ENCODE results near the gene TAF5L.
"Not testable (repeated sequence)": the region's sequence is repeated elsewhere in the genome, so short reads cannot be mapped to it uniquely, and the experiment has no call there.

TAF5L gene

DNA sequence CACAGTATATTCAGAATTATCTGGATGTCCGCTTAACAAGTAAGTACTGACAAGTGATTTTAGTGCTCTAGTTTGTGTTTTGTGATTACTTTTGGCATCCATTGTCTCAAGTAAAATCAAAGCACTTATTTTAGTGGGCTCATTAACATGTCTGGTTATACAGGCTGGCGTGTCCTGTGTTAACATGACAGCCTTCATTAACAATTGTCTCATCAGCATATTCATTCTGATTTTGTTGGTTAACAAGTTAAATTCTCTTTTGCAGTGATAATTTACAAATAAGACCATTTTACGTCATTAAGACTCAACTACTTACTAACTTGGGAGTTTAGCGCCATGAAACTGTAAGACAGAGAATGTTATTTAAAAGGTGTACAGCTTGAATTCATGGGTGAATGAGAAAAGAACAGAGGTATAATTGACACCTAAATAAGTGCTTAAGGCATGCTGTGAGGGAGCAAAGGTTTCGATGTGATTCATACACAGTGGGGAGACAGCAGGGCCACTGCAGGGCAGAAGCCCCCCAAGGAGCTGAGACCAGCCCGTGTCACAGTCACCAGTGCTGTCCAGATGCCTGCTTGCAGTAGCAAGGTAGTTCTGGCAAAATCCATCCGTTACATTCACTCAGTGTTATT is 22.4 kb downstream of the TAF5L start:
- DNase-seq (ENCODE audit: low read depth) = no peak

DNA sequence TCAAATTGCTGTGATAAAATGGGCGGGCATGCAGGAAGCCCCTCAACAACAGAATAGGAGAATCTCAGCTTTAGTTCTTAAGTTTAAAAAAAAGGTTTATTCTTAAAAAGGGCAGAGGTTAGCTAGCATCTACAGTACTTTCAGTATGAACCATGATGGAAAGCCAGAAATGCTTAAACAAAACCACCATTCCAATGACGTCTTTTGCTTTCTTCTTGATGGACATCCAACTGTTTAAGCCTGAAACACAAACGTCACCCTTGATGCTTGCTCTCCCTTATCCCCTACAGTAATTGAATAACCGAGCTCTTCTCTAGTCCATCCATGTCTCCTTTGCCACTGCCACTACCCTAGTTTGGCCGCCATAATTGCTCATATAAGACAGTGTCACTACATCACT is 25.7 kb downstream of the TAF5L start:
- no peak for DNase-seq (ENCODE audit: low read depth)

DNA sequence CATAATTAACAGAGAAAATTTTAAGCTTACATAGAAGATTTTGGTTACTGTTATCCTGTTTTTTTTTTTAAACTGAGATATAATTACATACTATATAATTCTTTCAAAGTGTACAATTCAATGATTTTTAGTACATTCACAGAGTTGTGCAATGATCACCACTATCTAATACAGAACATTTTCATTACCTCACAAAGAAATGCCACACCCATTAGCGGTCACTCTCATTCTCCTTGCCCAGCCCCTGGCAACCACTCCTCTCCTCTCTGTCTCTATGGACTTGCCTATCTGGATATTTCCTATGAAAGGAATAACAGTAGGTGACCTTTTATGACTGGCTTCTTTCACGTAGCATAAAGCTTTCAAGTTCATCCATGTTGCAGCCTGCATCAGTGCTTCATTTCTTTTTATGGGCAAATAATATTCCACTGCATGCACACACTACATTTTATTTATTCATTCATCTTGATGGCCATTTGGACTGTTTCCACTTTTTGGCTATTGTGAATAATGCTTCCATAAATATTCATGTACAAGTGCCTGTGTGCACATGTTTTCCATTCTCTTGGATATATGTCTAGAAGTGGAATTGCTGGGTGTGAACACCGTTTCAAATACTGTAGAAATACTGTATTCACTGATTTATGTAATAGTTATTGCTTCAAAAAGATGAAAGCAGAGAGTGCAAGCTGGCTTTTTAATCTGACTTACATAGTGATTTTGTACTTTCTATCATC is 26.5 kb downstream of the TAF5L start:
- DNase-seq (ENCODE audit: low read depth) = no peak

DNA sequence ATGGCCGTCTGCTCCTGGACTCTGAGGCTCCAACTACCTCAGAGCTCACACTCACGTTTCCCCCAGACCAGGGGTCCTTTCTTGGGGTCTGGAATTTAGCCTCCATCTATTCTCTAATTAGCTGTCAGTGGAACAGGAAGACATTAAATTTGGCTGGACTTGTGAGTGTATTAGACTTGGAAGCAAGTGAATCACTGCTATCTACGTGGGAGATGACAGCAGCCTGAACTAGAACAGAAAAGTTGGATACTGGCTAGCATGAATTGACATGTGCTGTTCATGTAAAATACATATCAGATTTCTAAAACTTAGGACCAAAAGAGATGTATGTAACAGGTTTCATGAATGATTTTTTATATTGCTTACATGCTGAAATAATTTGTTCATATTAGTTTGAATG is 28.0 kb downstream of the TAF5L start:
- no peak for DNase-seq (ENCODE audit: low read depth)

DNA sequence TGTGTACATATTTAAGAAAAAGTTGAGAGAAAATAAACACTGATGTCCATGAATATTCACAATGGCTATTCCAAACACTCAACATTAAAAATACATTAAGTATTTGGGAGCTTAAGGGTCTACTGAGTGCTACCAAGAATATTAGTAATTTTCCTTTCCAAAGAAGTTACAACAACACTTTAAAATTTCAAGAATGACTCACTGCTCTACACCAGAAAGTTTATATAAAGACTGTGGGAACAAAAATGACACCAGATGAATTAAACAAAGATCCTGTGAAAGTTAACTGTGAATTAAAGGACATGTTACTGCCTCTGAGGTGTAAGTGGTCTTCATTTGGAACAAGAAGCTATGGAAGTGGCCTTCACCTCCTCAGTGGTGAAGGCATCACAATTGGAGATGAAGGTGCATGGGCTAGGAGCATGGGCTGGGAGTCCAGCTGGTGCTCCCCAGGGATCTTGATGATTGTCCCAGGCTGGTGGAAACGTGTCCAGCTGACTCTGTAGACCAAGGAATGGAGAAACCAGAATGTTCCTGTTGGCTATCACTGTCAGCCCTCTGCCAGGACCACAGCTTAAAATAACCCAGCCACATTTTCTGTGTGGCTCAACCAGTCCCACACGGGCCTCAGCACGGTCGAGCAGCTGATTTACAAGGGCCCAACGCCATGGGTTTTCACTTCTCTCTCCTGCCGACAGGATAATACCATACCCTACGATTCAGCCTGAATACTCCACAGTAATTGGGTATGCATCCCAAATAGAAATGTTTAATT is 28.8 kb downstream of the TAF5L start:
- DNase-seq (ENCODE audit: low read depth) = no peak

DNA sequence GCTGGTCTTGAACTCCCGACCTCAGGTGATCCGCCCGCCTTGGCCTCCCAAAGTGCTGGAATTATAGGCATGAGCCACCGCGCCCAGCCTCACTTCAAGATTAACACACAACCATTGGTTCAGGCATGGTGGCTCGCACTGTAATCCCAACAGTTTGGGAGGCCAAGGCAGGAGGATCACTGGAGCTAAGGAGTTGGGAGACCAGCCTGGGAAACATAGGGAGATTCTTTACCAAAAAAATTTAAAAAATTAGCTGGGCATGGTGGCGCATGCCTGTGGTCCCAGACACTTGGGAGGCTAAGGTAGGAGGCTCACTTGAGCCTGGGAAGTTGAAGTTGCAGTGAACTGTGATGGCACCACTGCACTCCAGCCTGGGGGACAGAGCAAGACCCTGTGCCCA is 30.0 kb downstream of the TAF5L start:
- DNase-seq (ENCODE audit: low read depth) = not testable (repeated sequence)

DNA sequence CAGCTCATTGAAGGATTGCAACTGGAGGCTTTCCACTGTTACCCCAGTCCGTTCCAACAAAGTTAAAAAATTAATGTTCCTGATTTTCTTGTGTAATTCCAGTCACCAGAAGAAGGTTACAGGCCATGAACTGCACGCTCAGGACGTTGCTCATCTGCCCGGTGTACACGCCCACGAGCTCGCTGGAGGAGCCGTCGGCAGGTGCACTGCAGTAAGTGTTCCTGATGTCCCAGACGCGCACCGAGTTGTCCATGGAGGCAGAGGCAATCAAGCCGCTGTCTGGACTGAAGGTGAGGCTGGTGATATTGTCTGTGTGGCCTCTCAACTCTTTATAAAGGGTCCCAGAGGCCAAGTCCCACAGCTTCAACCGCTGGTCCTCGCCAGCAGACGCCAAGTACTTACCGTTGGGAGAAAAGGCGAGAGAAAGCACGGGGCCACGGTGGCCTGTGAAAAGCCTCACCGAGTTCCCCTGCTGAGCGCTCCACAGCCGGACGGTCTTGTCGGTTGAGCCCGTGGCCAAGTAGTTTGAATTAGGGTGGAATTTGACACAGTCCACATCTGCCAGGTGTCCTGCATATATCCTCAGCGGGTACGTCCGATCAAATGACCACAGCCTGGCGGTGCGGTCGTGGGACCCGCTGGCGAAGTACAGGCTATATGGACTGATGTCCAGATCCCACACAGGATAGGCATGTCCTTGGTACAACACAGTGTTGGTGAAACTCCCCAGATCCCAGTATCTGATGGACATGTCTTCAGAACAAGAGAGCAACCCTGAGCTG is 31.5 kb downstream of the TAF5L start:
- no peak for DNase-seq (ENCODE audit: low read depth)

DNA sequence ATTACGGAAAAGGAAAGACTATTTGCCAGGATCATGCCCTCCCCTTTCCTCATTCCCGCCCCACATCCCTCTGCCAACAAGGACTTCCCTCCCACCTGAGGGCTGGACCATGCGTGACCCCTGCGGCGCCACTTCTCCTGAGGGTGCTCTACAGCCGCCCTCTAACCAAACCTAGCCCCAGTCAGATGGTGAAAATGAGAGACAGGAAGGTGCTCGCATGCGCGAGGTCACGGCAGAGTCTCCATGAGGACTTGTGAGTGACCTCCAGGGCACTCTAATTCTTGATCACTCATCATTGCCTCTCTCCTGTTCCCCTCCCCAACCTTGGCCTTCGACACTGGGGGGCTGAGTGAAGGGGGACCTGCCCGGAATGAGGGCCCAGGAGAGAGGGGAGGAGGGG is 32.1 kb downstream of the TAF5L start:
- no peak for DNase-seq (ENCODE audit: low read depth)

DNA sequence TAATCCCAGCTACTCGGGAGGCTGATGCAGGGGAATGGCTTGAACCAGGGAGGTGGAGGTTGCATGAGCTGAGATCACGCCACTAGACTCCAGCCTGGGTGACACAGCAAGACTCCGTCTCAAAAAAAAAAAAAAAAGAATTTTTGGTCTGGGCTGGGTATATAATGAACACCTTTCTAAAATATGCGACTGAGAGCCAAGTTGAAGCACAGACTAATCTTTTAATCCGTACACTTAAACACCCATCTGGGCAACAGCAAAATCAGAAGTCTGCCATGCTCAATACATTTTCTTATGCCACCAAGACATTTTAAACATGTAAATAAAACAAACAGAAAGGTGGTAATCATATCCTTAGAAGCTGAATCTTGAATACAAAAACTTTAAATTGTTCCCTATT is 35.8 kb downstream of the TAF5L start:
- no peak for DNase-seq (ENCODE audit: low read depth)

DNA sequence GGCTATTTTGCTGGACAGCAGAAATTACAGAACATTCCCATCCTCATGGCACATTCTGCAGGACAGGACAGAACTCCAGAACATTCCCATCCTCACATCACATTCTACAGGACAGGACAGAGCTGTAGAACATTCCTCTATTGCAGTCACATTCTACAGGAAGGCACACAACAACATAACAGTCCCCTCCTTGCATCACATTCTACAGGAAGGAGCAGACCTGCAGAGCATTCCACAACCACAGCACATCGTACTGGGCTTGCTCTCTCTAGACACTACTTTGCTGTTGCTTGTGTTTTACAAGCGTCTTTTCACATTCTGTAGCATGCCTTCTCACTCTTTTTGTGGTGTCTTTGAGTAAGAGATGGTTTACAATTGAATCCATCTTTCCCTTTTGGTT is 40.6 kb downstream of the TAF5L start:
- no peak for DNase-seq (ENCODE audit: low read depth)

DNA sequence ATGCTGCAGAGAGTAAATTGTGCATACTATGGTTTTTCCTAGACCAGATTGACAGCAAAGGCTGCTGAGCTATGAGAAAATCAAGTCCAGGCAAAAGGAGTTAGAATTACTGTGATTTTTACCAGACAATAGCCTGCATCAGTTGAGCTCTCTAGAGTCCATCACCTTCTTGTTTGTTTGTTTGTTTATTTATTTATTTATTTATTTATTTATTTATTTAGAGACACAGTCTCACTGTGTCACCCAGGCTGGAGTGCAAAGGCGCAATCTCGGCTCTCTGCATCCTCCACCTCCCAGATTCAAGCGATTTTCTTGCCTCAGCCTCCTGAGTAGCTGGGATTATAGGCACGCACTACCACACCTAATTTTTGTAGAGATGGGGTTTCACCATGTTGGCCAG is 43.2 kb downstream of the TAF5L start:
- DNase-seq (ENCODE audit: low read depth) = no peak

DNA sequence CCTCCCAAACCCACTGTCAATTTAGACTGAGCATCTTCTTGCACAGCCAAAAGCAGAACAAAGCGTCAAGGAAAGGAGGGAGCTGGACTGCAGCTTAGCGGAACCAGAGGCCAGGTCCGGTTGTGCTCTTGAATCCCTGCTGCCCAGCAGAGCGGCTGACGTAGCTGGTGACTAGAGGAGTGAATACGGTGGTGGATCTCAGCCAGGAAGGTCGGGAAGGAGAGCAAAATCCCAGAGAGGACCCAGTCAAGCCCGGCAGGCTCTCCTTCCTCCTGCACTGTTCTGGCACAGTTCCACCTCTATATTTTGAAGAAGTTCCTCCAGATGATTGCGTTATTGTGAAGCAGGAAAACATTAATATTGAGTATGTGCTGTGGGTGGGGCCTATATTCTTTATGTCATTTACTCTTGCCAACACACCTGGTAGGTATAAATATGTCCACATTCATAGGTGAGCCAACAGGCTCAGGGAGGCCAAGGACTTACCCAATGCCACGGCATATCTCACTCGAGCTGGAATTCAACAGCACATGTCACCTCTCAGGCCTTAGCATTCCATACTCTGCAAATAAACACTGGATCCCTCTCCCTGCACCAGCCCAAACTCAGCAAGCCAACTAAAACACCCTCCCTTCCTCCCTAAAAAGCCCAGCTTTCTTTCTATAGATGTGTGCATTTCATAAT is 43.8 kb downstream of the TAF5L start:
- DNase-seq (ENCODE audit: low read depth) = no peak

DNA sequence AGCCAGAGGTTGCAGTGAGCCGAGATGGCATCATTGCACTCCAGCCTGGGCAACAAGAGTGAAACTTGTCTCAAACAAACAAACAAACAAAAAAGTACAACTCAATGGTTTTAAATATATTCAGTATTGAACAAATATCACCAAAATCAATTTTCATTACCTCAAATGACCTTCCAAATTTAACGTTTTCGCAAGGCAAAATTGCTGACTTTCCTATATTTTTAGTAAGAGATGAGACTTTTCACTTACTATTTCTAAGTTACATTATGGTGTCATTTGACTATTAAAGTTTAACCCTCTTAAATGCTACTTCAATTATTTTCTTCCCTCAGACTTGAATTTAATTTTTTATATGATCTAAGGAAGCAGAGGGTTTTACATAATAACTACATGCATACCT is 44.4 kb downstream of the TAF5L start:
- no peak for DNase-seq (ENCODE audit: low read depth)

DNA sequence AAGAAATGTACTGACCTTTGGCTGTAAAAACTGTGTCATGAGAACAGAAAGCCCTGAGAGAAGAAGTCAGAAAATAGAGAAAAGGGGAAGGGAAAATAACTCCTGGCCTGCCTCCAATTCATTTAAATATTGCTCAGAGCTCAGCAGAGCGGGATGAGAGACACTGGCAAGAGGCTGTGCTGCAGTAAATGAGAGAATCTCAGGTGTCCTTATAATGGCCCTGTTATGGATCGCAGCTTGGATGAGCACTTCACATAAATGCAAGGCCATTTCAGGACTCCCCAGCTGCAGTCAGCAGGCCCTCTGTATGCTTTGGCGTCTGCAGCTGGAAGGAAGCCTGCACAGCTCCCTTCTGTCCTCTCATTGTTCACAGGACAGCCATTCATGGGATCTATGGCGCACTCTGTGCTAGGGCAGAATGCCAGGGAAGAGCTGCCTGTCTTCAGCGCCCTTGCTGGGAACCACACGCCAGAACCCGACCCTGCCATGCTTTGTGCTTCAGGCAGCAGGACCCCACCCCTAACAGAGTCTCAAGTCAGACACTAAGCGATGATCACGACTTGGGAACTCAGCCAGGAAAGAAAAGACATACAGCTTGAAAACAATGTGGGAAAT is 46.8 kb downstream of the TAF5L start:
- no peak for DNase-seq (ENCODE audit: low read depth)

DNA sequence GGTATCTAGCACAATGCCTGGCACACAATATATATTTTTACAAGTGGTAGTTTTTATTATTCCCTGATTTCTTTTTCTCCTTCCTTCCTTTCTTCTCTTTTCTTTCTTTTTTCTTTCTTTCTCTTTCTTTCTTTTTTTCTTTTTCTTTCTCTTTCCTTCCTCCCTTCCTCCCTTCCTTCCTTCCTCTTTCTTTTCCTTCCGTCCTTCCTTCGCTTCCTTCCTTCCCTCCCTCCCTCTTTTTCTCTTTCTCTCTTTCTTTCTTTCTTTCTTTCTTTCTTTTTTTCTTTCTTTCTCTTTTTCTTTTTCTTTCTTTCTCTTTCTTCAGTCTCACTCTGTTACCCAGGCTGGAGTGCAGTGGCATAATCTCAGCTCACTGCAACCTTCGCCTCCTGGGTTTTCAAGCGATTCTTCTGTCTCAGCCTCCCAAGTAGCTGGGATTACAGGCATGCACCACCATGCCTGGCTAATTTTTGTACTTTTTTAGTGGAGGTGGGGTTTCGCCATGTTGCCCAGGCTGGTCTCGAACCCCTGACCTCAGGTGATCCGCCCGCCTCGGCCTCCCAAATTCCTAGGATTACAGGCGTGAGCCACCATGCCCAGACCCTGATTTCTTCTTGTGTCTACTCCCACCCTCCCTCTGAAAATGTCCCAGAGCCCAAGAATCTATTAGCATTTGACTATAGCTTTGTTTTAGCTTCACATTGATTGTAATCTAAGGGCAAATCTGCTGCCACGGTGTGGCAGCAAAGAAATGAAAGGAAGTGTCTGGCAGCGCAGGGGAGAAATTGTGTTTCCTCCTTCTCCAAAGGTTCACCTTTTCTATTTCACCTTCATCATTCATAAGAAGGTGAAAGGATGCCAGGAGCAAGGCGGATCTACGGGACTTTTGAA is 47.5 kb downstream of the TAF5L start:
- DNase-seq (ENCODE audit: low read depth) = no peak

DNA sequence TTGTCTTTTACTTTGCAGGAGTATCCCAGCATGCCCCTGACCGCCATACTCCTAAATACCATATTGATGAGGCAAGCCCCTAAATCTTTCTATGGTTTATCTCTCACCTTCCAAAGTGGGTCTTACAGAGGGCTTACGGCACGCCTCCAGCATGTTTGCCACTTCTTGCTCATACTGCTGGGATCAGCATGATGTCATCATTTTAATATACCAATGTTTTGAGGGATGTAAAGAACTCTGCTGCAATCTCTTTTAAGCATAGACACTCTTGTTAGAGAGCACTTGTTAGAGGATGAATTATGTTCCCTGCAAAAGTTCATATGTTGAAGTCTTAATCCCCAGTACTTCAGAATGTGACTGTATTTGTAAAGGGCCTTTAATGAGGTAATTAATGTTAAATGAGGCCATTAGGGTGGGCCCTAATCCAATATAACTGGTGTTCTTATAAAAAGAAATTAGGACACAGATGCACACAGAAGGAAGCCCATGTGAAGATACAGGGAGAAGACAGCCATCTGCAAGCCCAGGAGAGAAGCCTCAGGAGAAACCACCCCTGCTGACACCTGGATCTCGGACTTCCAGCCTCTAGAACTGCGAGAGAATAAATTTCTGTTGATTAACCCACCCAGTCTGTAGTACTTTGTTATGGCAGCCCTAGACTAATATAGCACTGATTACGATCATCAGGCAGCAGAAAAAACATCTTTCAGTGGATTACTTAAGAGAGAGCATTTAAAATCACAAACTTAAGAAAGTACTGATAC is 51.1 kb downstream of the TAF5L start:
- no peak for DNase-seq (ENCODE audit: low read depth)

DNA sequence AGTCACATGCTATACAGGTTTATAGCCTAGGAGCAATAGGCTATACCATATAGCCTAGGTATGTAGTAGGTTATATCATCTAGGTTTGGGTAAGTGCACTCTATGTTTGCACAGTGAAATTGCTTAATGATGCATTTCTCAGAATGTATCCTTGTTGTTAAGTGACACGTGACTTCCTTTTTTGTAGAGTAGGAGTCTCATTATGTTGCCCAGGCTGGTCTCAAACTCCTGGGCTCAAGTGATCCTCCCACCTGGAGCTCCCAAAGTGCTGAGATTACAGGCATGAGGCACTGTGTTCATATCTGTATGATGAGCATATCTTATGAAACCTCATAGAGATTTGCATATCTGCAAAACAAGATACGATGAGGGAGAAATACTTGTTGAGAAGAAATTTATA is 53.6 kb downstream of the TAF5L start:
- no peak for DNase-seq (ENCODE audit: low read depth)

DNA sequence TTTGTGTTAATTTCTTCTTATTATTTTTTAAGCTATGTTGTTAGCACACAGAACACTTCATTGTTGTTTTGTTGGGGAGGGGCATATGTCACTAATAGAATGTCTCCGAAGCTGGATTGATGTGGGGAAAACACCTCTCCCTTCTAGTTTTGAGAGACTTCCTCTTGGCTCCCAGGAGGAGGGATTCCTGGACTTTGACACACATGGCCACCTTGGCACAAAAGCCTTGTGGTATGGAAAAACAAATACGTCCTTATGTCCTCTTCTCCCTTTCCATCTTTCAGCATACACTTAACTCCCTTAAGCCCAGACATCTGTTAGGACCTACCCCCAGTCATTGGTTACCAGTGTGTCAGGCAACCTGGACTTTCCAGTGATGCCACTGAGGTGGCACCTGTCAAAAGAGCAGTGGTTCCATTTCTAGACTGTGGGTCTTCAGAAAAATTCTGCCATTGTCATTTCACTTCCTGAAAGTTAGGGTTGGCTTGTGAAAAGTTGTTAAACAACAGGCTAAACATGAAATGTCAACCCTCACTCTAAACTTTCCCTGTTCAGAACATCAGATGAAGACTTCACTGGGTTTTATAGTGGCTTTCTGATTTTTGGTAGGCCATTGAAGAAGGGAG is 54.9 kb downstream of the TAF5L start:
- no peak for DNase-seq (ENCODE audit: low read depth)

DNA sequence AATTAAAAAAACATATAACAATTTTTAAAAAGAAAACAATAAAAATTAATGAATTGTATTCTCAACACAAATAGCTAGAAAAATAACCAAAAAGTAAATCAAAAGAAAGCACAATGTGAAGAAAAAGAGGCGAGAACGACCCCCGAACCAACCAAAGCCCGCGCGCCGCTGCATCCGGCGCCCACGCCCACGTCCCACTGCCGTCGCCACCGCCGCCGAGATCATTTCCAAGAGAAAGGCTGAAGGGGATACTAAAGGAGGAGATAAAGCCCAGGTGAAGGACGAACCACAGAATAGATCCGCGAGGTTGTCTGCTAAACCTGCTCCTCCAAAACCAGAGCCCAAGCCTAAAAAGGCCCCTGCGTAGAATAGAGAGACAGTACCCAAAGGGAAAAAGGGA is 55.6 kb downstream of the TAF5L start:
- no peak for DNase-seq (ENCODE audit: low read depth)
